Measurements from ENCODE around the gene CRLF3.
"Not testable (repeated sequence)": the region's sequence is repeated elsewhere in the genome, so short reads cannot be mapped to it uniquely, and the experiment has no call there.

The CRLF3 gene

DNA sequence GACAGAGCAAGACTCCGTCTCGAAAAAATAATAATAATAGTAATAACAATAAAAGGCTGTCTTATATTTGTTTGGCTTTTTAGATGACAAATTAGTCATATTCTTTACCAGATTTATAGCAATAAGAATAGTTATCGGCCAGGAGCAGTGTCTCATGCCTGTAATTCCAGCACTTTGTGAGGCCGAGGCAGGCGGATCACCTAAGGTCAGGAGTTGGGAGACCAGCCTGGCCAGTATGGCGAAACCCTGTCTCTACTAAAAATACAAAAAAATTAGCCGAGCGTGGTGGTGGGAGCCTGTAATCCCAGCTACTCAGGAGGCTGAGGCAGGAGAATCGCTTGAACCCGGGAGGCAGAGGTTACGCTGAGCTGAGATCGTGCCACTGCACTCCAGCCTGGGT, 10.3 kb downstream of the CRLF3 start:
- not testable (repeated sequence) for DNase-seq (ENCODE audit: low spot score)

DNA sequence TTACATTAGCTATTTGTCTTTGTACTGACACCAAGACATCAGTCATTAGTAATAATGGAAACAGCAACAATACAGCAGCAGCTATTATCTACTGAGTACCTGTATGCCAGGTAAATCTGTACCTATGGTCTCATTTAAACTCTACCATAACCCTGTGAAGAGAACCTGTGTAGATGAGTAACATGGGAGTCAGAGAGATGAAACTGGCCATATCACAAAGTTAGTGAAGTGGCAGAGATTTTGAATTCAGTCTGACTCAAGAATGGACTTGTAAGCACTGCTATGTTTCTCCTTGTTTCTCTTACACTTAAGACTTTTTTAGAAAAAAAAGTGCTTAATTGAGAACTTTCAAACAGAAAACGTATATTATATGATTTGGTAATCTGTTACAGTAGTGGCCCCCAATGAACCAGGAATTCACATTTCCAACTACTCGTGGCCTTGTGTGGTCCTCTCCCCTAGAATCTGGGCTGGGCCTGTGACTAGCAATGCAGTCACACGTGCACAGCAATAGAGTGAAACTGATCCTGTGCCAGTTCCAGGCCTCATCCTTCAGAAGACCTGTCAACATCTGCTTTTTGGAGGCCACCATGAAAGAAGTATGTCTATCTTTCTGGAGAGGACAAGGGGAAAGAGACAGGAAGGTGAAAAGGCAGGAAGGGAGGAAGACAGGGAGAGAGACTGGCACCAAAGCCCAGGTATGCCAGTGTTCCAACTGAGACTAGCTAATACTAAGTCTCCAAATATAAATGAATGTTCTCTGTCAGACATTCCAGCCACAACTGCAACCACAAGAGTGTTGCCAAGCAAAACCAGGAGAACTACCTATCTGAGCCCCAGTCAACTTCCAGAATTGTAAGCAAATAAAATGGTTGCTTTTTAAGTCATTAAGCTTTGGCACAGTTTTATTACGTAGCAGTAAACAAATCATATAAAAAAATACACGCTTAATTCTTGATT, 12.0 kb downstream of the CRLF3 start:
- no peak for DNase-seq (ENCODE audit: low spot score)

DNA sequence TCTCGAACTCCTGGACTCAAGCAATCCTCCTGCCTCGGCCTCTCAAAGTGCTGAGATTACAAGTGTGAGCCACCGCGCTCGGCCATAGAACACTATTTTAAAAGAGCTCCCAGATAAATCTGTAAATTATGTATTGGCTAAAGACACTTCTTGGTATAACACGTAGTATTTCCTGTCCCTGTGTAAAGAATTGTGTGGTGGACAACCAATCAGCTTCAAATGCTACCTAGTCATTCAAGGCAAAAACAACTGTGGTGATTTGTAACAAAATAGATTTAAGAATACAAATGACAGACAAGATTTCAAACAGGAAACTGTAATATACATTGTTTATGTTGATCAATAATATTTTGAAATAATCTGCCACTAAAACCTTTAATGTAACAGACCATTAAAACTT, 14.6 kb downstream of the CRLF3 start:
- no peak for DNase-seq (ENCODE audit: low spot score)

DNA sequence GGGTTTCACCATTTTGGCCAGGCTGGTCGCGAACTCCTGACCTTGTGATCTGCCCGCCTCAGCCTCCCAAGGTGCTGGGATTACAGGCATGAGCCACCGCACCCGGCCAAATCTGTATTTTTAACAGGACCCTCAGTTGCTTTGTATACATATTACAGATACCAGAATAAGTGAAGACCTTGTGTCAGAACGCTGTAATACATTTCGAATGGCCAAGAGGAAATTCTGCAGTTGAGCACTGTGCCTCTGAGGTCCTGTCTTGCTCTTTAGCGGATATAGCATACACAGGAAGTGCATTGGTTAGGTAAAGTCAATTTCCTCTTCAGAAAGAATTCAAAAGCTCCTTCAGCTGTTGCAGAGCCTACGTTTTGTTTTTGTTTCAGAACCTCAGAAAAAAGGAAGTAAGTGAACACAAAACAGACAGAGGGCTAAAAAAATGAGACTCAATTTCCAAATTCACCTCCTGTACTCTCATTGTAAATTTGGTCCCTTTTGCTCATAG, 15.7 kb downstream of the CRLF3 start:
- no peak for DNase-seq (ENCODE audit: low spot score)

DNA sequence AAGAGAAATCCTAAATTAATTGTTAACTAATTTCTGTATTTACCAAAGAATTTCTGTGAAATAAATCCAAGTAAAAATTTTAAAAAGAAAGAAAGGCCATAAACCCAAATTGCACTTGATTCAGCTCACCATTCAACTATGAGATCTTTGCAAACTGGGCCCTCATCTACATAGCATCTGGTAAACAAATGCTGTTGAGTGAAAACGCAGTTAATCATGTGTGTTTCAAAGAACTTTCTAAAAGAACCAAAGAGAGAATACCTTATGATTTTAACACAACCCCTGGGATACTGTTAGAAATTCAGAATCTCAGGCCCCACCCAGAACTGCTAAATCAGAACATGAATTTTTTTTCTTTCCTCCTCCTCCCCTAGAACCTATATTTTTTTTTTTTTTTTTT, 16.6 kb downstream of the CRLF3 start:
- DNase-seq (ENCODE audit: low spot score) = no peak

DNA sequence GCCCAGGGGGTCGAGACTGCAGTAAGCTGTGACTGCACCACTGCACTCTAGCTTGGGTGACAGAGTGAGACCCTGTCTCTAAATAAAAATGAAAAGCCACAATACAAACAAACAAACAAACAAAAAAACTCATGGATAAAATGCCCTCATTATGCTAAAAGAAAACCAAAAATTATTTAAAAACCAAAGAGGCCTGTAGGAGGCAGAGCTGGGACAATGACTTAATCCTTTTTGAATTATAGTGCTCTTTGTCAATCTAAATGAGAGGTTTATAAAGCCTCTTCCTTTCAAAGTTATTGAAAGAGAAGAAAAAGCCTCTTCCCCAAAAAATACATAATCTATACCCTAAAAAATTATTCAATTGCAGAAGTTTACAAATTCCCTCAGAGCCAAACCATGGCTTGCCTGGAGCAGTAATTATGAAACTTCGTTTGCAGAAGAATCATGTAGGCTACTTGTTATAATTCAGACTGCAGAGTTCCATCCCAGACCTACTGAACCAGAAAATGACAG, 18.5 kb downstream of the CRLF3 start:
- no peak for DNase-seq (ENCODE audit: low spot score)

DNA sequence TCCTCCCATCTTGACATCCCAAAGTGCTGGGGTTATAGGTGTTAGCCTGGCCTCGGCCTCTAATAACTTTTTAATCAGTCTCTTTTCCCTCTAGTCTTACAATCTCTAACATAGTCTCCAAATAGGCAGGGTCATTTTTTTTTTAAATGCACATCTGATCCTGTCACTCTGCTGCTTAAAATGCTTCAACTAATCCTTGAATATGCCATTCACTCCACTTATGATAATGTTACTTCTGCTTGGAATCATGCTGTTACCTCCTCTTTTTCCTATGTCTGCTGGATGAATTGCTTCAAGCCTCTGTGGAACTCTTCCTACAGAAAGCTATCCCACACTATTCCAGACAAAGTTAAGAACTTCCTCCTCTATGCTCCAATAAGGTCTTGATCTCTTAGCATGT, 22.8 kb downstream of the CRLF3 start:
- no peak for DNase-seq (ENCODE audit: low spot score)

DNA sequence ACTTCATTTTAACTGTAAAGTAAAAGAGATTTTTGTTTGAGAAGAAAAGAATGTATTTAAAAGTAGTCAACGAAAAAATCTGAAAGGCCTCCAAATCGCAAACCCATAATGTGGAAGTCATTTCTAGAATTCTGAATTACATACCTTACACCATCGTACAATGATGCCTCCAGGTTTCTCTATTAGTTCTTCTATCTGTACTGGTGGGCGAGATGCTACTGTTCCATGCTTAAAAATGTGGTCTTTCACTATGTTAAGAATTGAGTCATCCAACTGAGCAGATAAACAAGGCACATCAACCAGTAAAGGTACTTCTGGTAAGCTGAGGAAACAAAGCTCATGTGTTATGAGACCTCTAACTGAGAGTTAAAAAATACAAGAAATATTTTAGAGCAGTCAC, 28.5 kb downstream of the CRLF3 start:
- no peak for DNase-seq (ENCODE audit: low spot score)

DNA sequence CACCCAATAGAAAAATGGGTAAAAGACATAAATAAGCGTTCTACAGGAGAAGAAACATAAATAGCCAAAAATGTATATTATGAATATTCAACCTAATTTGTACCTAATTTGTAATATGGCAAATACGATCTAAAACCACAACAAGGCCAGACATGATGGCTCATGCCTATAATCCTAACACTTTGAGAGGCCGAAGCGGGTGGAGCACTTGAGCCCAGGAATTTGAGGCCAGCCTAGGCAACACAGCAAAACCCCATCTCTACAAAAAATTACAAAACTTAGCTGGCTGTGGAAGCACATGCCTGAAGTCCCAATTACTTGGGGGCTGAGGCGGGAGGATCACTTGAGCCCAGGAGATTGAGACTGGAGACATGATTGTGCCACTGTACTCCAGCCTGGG, 30.1 kb downstream of the CRLF3 start:
- no peak for DNase-seq (ENCODE audit: low spot score)

DNA sequence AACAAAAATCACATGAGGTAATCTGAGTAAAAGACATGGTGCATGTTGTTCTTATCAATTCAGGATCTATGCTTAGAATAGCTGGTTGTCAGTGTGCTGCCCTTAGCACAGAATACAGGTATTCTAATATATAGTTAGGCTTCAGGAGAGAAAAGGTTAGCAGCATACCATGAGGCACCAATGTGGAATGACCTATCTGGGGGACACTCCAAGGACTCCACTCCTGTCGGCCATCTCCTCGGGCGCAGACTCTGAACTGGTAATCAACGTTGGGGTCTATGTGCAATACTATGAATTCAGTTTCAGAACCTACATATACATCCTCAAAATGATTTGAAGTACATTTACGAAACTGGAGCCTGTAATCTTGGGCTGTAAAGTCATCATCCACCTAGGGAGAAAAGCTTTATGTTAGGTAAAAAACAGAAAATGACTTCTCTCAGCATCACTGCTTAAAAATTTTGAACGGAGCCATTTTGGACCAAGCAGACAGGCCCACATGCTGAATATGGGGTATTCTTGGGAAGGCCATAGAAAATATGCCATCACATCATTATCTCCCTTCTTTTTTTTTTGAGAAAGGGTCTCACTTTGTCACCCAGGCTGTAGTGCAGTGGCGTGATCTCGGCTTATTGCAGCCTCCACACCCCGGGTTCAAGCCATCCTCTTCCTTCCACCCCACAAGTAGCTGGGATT, 31.1 kb downstream of the CRLF3 start:
- DNase-seq (ENCODE audit: low spot score) = no peak

DNA sequence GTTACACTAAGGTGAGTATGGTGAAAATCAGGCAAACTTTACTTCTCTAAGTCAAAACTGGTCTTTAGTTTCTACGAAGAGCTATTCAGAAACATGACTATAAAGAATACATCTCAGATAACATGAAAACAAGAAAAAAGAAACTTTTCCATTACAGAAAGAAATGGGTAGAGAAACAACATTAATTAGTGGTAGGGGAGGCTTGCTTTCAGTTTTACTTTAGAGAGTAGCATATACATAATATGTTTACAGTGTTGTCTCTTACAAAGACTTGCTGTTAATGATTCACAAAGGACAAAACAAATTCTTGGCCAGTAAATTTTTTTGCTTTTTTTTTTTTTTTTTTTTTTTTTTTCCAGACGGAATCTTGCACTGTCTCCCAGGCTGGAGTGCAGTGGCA, 34.2 kb downstream of the CRLF3 start:
- DNase-seq (ENCODE audit: low spot score) = no peak

DNA sequence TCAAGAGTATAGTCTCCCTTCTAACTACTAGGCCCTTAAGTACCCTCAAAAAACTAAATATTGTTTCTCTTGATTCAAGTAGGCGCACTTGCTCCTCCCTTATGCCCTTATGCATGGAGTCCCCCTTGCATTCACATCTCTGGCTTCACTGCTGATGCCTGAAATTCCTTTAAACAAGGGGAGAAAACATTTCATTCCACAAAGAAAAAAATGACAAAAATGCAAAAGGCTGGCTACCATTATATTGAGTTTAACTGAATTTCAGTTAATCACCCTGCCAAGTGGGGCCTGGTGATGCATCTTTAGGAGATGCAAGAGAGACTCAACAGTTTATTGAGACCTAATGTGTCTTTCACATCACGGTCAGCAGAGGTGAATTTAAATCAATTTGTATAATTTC, 35.6 kb downstream of the CRLF3 start:
- no peak for DNase-seq (ENCODE audit: low spot score)

DNA sequence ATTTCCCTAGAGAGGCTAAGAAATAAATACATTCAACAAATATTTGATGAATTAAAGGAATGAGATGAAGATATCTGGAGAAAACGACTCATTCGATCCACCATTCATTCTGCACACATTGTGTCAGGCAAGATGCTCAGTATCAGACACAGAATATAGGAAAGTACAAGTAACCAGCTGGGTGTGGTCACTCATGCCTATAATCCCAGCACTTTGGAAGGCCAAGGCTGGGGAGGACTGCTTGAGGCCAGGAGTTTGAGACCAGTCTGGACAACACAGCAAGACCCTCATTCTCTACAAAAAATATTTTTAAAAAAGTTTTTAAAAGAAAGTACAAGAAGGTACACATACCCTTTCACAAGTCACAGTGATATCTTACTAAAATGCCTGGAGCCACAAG, 42.3 kb downstream of the CRLF3 start:
- no peak for DNase-seq (ENCODE audit: low spot score)

DNA sequence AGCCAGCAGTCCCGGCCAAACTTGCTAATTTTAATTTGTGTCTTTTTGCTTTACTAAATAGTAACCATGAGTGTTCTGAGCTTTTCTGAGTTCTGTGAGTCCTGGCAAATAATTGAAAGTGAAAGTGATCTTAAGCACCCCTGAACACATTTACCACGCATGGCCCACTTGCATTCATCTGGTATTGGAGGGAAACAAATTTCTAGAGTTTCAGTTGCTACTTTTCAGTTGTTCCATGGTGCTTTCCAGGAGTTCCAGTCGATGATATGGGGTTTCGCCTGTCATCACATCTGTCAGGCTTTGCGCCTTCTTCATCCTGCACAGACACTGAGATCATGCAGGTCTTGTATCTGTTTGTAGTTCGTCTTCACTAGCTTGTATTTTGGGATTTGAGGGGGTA, 44.1 kb downstream of the CRLF3 start:
- no peak for DNase-seq (ENCODE audit: low spot score)

DNA sequence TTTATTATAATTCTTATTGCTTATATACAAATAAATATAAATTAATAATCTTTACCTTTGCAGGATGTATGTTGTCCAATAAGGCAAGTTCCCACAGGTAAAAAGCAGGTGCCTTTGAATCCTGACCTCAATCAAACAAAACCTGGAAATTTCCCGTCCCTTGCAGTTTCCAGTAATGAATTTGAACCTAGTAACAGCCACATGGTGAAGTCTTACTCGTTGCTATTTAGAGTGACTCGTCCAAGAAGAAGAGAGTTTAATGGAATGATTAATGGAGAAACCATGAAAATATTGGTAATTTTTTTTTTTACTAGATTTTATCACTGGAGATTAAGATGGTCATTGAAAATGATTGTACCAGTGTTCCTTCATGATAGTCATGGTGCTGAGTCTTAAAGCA, 55.7 kb downstream of the CRLF3 start:
- not testable (repeated sequence) for DNase-seq (ENCODE audit: low spot score)

DNA sequence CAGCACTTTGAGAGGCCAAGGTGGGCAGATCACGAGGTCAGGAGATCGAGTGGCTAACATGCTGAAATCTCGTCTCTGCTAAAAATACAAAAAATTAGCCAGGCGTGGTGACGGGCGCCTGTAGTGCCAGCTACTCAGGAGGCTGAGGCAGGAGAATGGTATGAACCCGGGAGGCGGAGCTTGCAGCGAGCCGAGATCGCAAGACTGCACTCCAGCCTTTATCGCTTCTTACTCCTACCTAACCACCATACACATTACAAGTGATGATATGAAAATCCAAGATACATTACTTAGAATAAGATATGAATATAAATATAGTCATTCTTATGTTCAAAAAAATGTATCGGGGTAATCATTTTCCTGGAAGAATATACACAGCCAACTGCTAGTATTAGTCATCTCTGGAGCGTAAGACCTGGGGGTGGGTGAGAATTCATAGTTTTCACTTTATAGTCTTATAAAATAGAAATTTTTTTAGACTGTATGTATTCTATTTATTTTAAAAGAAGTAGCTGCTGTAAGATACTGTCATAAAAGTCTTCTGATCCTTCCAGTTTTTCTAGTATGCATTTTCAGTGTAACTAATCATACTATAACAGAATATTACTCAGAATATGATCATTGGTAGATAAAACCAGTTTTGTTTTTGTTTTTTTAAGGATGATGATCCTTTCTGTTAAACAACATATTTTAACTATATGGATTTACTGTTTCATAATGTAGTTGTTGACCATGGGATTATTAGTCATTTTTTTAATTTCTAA, 56.7 kb downstream of the CRLF3 start:
- DNase-seq (ENCODE audit: low spot score) = not testable (repeated sequence)

DNA sequence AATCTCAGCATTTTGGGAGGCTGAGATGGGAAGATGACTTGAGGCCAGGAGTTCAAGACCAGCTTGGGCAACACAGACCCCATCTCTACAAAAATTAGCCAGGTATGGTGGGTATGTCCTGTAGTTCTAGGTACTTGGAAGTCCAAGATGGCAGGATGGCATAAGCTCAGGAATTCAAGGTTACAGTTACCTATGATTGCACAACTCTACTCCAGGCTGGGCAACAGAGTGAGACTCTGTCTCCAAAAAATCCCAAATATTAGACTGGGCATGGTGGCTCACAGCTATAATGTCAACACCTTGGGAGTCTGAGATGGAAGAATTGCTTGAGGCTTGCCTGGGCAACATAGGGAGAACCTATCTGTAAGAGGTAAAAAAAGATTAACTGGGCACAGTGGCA, 63.4 kb downstream of the CRLF3 start:
- DNase-seq (ENCODE audit: low spot score) = no peak

DNA sequence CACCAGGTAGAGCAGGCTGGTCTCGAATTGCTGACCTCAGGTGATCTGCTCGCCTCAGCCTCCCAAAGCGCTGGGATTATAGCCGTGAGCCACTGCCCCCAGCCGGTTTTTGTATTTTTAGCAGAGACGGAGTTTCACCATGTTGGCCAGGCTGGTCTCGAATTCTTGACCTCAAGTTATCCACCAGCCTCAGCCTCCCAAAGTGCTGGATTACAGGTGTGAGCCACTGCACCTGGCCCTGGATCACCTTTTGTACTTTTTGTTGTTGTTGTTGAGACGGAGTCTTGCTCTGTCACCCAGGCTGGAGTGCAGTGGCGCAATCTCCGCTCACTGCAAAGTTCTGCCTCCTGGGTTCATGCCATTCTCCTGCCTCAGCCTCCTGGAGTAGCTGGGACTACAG, 71.2 kb downstream of the CRLF3 start:
- not testable (repeated sequence) for DNase-seq (ENCODE audit: low spot score)

DNA sequence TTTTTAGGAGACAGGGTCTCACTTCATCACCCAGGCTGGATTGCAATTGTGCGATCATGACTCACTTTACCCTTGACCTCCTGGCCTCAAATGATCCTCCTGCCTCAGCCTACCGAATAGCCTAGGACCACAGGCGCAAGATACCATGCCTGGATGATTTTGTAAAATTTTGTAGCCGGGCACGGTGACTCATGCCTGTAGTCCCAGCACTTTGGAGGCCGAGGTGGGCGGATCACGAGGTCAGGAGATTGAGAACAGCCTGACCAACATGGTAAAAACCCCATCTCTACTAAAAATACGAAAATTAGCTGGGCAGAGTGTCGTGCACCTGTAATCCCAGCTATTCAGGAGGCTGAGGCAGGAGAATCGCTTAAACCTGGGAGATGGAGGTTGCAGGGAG, 73.5 kb downstream of the CRLF3 start:
- DNase-seq (ENCODE audit: low spot score) = not testable (repeated sequence)

DNA sequence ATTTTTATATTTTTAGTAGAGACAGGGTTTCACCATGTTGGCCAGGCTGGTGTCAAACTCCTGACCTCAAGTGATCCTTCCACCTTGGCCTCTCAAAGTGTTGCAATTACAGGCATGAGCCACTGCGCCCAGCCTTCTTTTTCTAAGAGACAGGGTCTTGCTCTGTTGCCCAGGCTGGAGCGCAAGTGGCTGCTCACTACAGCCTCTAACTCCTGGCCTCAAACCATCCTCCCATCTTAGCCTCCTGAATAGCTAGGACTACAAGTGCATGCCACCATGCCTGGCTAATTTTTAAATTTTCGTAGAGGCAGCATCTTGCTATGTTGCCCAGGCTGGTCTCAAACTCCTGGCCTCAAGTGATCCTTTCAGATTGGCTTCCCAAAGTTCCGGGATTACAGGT, 76.9 kb downstream of the CRLF3 start:
- DNase-seq (ENCODE audit: low spot score) = not testable (repeated sequence)

DNA sequence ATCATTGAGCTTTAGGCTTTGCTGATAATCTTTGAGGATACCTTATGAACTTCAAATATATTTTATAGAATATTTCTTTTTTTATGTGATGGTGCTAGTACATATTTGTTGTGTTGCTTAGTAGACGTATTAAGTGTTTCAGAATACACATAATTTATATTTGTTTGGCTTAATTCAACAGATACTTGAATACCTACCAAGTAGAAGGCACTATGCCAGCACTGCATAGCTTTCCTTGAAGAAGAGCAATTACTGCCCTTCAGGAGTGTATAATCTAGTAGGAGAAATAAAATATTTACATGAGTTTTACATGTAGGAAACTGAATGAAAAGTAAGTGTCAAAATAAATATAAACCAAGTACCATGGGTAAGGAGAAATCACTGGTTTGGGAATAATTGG, 81.8 kb downstream of the CRLF3 start:
- not testable (repeated sequence) for DNase-seq (ENCODE audit: low spot score)

DNA sequence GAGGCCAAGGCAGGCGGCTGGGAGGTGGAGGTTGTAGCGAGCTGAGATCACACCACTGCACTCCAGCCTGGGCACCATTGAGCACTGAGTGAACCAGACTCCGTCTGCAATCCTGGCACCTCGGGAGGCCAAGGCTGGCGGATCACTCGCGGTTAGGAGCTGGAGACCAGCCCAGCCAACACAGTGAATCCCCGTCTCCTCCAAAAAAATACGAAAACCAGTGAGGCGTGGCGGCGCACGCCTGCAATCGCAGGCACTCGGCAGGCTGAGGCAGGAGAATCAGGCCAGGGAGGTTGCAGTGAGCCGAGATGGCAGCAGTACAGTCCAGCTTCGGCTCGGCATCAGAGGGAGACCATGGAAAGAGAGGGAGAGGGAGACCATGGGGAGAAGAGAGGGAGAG, 88.1 kb downstream of the CRLF3 start:
- not testable (repeated sequence) for DNase-seq (ENCODE audit: low spot score)
